Measurements from ENCODE around the gene MPG.
"Not testable (repeated sequence)": the region's sequence is repeated elsewhere in the genome, so short reads cannot be mapped to it uniquely, and the experiment has no call there.

MPG gene, protein sequence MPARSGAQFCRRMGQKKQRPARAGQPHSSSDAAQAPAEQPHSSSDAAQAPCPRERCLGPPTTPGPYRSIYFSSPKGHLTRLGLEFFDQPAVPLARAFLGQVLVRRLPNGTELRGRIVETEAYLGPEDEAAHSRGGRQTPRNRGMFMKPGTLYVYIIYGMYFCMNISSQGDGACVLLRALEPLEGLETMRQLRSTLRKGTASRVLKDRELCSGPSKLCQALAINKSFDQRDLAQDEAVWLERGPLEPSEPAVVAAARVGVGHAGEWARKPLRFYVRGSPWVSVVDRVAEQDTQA

GRCh38 chr16:77807-78443 is at the start of gene MPG:
Gene MPG, plus strand, starts transcription at chr16:78225. Its CDS starts 85 bp downstream, at chr16:78310.
- peak; percentile 84 for DNase-seq

DNA sequence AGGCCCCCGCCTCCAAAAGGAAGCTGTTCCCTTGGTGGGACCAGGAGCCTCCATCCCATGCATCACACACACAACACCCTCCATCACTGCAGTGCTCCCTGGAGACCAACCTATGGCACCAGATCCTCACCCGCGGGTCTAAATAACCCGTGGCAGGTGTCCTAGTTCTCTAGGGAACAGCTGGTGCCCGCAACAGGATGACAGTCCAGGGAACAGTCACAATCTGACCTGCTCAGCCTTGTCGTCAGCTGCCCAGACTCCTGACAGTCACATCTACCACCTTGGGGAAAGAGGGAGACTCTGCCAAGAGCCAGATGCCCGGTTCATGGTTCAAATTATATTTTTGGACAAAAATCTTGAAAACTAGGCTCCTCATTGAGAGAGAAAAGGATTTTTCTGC is 47.4 kb upstream of the MPG start:
- not testable (repeated sequence) for DNase-seq

DNA sequence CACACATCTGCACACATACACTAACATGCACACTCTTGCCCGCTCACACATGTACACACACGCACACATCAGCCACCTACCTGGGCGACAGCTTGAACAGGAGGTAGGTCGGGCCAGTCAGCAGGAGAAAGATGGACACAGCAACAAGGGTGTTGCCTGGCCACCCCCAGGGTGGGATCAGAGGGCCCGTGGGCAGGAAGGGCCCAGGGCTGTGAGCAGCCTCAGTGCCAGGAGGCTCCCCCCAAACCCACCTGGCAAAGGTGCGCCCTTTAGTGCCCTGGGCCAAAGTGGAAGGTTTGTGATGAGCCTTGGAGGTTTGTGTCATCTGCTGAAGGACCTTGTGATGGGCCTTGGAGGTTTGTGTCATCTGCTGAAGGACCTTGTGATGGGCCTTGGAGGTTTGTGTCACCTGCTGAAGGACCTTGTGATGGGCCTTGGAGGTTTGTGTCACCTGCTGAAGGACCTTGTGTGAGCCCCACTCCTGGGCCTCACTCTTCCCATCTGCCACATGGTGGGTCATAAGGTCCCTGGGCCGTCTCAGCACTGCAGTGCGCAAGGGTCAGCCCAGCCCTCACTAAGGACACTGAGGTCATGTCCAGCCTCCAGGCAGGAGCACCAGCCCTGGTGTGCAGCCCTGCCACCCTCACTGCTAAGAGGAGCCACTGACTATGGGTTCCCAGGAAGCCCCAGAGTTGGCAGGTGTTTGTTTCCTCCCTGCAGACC is 44.7 kb upstream of the MPG start:
- DNase-seq, result not testable (repeated sequence)

GRCh38 chr16:33877-34647 is 44.0 kb upstream of the MPG start:
- no peak for DNase-seq

GRCh38 chr16:34648-34987 is 43.4 kb upstream of the MPG start:
- DNase-seq, result no peak

GRCh38 chr16:35011-35677 is 42.9 kb upstream of the MPG start:
- DNase-seq, result no peak

DNA sequence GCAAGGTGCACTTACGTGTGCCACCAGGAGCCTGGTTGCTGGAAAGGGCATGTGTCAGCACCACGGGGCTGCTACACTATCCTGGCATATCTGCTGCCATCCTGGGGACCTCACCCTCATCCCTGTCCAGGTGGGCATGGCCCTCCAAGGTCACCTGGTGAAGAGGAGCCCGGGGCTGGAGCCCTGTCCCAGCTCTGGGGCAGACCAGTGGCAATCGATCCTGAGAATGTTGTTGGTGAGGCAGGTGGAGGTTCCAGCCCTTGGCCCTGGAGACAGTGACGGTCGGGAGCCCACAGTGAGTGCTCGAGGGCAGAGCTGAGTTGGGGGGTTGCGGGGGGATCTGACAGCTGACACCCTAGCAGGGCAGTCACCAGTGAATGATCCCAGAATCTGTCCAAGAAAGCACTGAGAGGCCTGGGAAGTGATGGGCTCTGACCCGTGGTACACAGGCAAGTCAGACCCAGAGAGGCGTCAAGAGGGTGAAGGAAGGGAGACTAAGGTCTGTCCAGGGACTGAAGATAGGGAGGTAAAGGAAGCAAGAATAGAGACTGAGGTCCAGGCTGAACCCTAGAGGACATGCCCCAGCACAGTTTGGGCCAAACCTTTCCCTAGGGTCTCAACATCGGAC is 42.2 kb upstream of the MPG start:
- no peak for DNase-seq

GRCh38 chr16:36336-36984 is 41.6 kb upstream of the MPG start:
- no peak for DNase-seq

DNA sequence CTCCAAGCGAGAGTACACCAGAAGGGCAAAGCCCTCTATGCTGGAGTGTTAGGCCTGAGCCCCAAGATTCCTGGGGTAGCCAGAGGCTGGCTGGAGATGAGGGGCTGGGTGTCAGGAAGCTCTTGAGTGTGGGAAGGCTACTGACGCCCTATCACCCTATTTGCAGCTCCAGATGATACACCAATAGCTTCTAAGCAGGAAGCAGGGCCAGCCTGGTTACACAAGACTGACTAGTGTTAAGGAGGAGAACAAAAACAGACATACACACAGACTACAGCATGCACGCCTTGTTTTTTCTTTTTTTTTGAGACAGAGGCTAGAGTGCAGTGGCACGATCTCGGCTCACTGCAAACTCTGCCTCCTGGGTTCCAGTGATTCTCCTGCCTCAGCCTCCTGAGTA is 40.5 kb upstream of the MPG start:
- no peak for DNase-seq

- DNase-seq, result not testable (repeated sequence)
Measured at GRCh38 chr16:38206-38605, 39.8 kb upstream of the MPG start.

DNA sequence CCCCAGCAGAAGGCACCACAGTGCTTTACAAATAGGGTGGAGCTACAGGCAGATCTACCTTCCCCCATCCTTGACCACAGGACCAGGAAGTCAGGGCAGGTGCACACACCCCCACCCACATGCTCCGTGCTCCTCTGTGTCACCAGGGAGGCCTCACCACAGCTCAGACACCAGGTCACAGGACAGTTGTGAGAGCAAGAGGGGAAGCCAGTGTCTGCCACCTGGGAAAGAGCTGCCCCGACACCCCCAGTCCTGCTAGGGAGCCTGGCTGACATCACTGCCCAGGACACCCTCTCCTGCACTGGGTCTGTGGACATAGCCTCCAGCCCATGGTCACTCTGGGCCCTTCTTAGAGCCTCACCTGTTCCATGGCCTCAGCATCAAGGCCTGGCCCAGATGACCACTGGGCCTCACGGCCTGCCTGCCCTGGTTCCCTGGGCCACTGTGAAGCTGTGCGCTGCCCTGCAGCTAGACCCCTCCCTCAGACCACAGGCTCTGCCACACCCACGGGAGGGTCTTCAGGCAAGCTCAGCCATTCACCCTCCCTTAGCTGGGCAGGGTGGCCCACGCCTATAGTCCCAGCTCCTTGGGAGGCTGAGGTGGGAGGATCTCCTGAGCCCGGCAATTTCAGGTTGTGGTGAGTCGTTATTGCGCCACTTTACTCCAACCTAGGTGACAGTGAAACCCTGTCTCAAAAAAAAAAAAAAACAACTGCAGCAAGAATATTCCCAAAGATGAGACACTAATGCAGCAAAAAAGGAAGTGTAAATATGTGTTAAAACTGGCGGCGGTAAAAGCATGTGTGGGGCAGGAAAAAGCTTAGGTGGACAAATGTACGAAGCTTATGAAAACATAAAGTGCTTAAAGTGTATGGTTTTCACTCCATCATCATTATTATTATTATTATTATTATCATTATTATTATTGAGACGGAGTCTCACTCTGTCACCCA is 38.8 kb upstream of the MPG start:
- peak; percentile 59 for DNase-seq

GRCh38 chr16:41439-42068 is 36.5 kb upstream of the MPG start:
- no peak for DNase-seq

DNA sequence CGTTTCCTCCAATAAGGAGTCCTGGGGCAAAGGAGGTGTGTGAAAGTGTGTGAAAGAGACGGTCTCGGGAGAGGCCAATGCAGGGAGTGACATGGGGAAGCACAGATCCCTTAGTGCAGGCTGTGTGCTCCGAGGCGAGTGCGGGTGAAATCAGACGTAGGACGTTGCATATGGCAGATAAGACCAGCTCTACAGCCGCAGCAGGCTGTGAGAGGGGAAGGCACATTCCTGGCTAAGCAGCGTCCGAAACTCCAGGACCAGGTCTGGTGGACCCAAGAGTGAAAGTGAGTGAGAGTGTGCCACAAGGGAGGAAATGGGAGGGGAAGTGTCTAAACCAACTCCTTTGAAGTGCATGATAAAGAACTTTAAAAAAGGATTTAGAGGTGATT is 36.0 kb upstream of the MPG start:
- DNase-seq, result no peak

DNA sequence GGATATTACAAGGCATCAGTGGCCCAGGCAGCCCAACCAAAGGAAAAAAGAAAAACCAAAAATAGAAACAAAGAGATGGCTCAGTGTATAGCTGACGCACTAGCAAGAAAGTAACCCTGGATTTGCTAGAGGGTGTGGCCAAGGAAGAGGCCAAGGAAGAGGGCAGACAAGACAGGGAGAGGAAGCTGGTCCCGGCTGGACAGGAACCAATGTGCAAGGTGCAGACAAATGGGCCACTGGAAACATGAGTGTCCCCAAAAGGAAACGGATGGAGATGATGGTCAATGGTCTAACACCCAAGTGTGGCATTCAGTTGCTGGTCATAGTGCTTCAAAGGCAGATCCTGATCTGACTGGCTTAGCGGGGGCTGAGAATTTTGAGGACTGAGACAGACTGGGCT is 35.3 kb upstream of the MPG start:
- no peak for DNase-seq

- DNase-seq, result no peak
Measured at GRCh38 chr16:43294-43693, 34.7 kb upstream of the MPG start.

- DNase-seq, result no peak
Measured at GRCh38 chr16:44655-45054, 33.4 kb upstream of the MPG start.

- DNase-seq, result no peak
Measured at GRCh38 chr16:45454-45853, 32.6 kb upstream of the MPG start.

GRCh38 chr16:46510-46909 is 31.5 kb upstream of the MPG start:
- not testable (repeated sequence) for DNase-seq

DNA sequence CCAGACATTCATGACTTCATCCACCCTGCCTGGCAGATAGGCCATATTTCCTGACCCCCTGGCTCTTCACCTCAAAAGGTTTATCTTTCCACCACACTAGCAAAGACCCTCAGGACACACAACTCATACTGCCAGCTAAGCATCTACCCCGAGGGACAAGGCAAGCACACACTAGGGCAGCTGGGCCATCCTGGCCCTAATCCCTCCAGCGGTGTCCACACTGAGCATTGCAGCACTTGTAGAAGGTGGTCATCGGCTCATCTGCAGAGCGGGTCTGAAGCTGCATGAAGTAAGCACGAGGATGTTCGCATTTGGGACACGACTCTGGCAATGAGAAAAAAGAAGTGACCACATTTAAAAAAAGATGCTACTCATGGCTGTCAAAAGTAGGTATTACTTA is 30.8 kb upstream of the MPG start:
- no peak for DNase-seq

Measured in activated CD4-positive, alpha-beta T cell treated with anti-CD3 and anti-CD28 coated beads, Interleukin-2, amount 50 U/mL, for 16 hours (primary cell).